ENCODE measurements around the gene UFC1.
"Not testable (repeated sequence)": the region's sequence is repeated elsewhere in the genome, so short reads cannot be mapped to it uniquely, and the experiment has no call there.

UFC1 gene

DNA sequence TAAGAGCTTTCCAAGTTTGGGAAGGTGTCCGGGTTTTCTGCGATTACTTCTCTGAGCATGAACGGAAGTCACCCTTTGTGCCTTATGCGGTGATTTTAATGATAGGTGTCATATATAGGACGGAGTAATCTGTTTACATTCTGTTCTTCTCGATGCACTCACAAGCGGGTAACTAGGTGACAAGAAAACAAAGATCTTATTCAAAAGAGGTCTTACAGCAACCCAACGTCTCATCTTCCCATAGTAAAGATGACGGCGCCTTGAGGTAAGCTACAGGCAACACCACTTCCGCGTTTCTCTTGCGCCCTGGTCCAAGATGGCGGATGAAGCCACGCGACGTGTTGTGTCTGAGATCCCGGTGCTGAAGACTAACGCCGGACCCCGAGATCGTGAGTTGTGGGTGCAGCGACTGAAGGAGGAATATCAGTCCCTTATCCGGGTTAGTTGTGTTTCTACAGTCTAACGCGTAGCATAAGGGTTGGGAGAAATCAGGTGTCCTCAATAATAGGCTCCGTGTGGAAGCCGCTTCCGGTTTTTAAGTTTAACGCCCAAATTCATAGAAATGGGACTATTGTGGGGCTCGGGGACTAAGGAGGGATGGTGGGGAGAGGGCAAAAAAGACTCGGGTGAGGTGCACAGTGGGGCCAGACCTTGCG is at the start of gene UFC1:
Gene UFC1, plus strand, starts transcription at position 297 of the 656 bp plus-strand sequence. Its CDS starts 20 bp downstream, at position 317.
- DNase-seq: peak; percentile 89

DNA sequence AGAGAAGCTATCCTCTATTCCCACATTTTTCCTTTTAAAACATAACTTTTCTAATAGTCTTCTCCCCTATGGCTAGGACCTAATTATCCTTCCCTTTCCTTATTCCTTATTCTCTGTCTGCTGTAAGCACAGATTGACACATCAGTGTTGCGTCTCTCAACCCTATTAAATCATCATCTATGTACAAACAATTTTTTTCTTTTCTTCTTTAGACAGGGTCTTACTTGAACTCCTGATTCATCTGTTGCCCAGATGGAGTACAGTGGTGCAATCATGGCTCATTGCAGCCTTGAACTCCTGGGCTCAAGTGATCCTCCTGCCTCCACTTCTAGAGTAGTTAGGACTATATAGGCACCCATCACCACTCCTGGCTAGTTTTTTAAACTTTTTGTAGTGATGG is 47.3 kb upstream of the UFC1 start:
- no peak for DNase-seq

DNA sequence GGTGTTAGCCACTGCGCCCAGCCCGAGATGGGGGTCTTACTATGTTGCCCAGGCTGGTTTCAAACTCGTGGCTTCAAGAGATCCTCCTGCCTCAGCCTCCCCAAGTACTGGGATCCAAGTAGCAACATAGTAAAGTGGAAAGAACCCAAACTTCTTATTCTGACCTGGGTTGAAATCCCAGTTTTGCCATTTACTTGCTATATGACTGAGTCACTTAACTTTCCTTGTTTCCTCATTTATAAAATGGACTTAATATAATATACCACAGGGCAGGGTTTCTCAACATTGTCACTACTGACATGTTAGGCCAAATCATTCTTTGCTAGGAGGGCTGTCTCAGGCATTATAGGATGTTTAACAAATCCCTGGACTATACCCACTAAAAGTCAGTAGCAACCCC is 42.7 kb upstream of the UFC1 start:
- DNase-seq: no peak

DNA sequence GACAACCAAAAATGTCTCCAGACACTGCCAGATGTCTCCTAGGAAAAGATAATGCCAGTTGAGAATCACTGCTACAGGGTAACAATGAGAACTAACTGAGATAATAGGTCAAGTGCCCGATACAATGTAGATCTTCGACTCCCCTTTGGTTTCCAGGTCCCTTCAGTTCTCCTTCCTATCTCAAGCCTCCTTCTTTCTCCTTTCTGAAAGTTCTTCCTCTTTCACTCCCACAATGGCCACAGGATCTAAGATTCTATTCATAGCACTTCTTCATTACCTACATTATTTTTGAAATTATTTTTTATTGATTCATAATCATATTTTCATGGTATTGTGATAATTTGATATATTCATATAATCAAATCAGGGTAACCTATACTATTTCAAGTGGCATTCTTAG is 42.3 kb upstream of the UFC1 start:
- no peak for DNase-seq

DNA sequence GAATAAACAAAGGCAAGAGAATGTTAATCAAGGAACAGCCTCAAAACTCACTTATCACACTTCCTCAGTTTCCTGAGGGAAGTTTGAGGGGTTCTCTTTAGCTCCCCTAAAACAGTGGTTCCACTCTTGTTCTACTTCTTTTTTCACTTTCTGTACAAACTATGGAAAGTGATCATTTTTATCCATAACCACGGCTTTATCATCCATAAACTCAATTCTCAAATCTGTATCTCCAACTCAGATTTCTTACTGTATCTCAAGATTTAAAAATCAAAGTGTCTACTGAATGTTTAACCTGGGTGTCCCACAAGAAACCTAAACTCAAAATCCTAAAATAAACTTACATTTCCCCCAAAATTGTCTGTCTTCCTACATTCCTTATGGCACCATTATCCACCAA is 39.9 kb upstream of the UFC1 start:
- DNase-seq: no peak

DNA sequence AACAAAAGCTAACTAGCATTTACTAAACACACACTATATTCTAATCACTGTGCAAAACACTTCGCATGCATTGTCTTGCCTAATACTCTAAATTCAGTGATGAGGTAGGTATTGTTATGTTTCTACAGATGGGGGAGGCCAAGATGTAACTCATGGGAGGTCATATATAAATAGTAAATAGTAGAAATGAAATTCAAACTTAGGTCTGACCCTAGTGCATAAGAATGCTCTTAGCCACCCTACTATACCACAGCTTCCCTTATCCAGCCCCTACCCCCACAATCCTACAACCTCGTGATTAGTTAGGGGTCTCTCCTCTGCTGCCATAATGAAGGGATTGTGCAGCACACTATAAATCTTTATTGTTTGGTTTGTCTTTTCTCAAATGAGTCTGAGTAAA is 39.2 kb upstream of the UFC1 start:
- no peak for DNase-seq

DNA sequence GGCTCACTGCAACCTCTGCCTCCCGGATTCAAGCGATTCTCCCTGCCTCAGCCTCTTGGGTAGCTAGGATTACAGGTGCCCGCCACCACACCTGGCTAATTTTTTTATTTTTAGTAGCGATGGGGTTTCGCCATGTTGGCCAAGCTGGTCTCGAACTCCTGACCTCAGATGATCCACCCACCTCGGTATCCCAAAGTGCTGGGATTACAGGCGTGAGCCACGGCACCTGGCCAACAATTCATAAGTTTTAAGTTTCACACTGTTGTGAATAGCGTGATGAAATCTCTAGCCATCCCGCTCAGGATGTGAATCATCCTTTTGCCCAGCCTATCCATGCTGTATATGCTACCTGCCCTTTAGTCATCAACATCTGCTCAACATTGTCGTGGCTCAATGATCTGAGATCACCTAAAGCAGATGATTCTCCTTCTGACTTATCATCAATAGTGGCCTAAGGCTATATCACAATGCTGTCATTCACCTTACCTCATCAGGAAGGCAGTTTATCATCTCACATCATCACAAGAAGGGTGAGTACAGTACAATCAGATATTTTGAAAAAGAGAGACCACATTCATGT is 38.6 kb upstream of the UFC1 start:
- no peak for DNase-seq

DNA sequence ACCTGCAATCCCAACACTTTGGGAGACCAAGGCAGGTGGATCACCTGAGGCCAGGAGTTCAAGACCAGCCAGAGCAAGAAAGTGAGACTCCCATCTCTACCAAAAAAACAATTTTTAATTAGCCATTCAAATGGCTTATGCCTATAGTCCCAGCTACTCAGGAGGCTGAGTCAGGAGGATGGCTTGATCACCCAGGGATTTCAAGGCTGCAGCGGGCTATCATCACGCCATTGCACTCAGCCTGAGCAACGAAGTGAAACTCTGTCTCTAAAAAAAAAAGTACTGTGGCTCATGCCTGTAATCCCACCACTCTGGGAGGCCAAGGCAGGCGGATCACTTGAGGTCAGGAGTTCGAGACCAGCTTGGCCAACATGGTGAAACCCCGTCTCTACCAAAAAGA is 37.8 kb upstream of the UFC1 start:
- not testable (repeated sequence) for DNase-seq

DNA sequence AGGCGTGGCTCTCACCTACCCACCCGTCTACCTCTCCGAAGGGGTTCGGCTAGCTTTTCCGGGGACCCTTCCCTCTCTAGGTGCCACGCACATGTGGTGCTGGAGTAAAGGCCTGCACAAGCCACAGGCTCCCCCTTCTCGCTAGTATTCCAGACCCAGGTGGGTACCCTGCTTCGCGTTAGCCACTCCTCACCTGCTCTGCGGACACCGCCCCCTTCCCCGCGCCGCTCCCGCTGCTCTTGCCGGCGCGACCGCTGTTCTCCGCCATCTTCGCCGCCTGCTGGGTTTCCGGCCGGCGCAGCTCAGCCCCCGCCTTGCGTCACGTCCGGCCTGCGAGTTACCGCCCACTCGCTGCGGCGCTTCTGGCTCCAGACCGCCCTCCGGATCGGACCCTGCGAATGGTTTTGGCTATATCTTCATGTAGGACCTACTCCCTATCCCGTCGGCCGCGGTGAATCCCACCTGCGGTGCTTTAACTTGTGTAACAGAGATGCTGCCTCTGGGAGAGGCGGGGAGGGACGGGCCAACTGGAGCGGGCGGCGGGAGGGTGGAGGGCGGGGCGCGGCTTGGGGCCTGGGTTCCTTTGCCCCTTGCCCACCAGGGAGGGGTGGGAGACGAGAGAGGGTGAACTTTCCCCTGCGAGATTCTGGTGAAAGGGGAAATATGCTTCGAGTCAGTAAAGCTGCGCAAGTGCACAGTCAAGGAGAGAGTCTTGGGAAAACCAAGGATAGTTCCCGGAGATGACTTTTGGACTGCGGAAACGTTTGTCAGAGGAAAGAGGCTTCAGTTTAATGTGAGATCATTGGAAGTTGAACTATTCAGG is 35.8 kb upstream of the UFC1 start, which contains the start of the genes NIT1 and PFDN2:
Gene NIT1, plus strand, starts transcription at position 347 of the 823 bp plus-strand sequence. Its CDS starts 72 bp downstream, at position 419.
Gene PFDN2, minus strand, starts transcription at position 279 of the 823 bp plus-strand sequence. Its CDS starts 11 bp downstream, at position 268.
- peak; percentile 92 for DNase-seq

DNA sequence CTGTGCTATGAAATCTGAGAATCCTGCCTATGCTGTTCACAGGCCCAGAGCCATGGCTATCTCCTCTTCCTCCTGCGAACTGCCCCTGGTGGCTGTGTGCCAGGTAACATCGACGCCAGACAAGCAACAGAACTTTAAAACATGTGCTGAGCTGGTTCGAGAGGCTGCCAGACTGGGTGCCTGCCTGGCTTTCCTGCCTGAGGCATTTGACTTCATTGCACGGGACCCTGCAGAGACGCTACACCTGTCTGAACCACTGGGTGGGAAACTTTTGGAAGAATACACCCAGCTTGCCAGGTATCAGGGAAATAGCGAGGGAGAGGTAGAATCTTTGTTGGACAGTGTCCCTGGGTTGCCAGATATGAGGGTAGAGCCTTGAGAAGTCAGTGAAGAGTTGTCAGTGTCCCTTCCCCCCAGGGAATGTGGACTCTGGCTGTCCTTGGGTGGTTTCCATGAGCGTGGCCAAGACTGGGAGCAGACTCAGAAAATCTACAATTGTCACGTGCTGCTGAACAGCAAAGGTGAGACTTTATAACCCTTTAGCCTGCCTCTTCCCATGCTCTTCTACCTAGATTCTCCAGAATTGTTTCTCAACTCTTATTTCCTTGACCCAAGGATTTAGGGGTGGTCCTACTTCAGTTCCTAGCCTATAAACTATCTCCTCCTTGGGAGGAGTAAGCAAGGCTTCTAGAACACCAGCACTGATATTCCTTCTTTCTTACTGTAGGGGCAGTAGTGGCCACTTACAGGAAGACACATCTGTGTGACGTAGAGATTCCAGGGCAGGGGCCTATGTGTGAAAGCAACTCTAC is 34.5 kb upstream of the UFC1 start:
- DNase-seq: no peak

DNA sequence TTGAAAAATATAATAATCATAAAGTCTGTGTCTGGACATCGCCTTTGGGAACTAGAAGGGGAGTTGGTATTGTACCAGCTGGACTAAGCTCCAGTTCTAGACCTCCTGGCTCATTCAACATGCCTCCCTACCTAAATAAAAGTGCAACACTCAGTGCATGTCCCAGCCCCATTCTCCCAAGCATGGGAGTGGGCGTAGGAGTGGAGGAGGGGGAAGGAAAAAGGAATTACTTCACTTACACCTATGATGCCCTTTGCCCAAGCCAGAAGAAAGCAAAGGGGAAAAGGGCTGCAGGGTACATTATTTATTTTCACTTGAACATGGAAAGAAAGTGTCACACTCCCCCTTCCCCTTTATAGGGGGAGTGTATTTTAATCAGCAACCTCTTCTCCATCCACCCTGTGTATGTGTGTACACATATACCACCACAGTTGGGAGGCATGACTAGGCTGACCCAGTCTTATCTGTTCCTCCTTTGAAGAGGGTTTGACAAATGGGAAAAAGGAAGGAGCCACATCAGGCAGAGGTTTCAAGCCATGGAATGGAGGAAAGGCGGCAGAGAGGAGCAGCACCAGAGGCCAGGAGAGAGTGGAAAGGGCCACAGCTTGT is 32.6 kb upstream of the UFC1 start:
- DNase-seq: no peak

DNA sequence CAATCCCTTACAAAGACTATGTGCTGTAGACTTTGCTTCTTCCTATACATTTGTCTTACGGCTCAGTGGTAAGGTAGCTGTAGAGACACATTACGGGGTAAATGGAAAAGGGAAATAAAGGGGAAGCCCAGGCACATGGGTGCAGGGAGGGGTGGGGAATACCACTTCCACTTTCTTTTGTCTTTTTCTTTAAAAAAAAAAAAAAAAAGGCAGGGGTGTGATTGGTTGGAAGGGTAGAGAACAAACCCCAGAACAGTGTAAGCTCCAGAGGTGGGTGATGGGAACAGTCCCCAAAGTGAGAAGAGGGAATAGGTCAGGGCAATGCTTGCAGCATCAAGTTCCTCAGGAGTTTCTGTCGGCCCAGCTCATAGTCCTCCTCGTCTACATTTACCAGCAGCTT is 31.9 kb upstream of the UFC1 start:
- no peak for DNase-seq

DNA sequence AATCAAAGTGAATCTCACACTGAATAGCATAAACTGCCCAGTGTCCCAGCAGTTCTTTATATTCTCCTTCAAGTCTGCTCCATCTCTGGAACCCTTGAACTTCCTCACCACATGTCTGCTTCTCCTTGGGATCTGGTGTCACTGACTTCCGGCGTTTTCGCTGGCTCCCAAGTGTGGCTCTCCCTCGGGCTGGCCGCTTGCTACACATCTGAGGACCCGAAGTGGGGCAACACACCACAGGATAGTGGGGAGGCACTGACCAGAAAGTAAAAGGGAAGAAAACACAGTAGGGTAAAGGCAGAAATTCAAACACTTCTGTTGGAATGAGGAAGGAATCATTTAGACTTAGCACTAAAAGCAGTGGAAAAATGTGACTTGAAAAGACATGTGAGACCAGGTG is 30.8 kb upstream of the UFC1 start:
- no peak for DNase-seq

DNA sequence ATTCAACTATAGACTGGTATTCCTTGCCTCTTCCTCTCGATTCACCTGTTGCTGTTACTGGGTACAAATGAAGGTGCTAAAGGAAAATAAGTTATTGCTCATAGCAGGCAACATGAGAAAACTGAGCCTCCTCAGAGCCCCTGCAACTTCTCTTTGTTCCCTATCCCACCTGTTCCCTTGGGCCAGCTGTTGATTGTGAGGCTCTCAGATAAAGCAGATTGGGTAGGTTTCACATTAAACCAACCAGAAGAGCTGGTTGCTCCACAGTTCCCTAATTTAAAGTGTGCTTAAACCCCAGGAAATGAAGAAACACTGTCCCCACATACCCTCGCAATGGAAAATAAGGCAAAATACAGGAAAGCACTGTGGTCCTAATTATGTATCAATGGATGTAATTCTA is 26.1 kb upstream of the UFC1 start:
- no peak for DNase-seq

DNA sequence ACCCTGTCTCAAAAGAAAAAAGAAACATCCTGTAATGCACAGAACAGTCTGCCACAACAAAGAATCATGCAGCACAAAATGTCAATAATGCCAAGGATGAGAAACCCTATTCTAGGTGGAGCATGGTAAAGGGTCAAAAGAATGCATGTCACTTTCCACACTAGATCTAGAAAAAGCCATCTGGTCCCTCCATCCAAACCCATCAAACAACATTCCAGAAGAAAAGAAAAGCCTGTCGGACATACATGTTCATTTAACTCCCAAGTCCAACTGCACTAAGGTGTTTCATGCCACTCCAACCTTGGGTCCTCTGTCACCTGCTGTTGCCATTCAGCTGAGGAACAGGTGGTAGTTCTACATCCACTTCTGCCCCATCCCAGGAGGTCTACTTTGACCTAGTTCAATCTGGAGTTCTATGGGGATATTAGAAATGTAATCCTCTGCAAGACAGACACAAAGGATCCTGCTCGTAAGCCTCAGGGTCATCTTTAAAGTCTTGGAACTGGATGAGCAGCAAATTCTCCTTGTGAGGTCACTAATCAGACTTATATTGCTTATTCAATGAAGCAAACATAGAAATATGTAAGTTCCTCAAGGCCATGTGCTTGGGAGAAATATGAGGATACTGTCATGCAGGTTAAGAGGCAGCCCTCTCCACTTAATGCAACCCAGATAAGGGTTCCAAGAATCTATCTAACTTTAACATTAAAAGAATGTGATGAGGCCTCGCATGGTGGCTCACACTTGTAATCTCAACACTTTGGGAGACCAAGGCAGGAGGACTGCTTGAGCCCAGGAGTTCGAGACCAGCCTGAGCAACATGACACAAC is 25.0 kb upstream of the UFC1 start:
- DNase-seq: no peak

DNA sequence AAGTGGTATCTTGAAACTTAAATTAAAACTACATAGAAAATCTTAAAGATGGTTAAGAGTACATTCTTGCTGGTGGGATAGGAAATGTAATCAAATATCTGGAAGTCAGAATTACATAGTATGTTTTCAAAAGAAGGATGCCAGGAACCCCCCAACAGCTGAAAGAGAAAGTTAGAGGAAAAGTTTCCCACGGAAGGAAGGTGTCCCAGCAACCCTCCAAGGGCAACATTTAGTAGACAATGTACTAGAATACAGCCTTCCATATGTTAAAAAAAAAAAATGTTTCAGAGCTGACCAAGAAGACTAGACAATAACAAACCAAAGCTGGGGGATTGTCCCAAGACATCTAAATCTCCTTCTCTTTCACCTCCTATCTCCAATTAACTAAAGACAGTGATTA is 23.5 kb upstream of the UFC1 start:
- DNase-seq: no peak

DNA sequence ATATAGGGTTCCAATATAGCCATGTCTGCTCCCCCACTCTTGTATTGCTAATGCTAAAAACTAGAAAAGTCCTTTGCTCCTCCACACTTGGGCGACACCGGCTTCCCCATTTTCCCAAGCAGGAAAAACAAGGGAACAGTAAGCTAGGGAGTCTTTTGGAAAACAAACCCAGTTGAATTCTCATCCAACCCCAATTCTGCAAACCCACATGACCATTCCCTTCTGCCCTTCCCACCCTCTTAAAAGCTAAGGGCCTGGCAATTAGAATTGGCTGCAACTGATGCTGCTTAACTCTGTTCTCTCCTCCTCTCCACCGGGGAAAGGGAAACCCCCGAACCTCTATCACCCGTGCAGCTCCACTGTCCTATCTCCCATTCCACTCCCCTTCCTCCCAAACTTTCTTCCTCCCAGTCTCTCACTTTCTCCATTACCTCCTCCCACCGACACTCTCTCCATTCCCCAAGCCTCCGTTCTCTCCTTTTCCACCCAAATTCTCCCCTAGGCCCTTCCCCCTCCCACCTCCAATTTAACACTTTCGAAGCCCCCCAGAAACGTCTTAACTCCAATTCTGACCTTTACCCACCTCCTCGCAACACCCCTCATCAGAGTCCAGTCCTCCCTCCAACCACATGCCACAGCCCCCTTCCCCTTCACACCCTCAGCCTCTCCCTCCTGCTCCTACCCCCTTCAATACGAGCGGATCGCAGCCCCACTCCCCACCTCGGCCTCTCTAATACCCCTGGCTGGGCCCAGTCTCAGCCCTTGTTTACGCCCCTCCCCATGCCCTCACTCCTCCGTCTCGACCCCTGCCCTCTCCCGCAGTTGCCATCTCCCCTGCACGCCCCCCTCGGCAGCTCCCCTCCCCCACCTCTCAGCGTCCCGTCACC is 22.0 kb upstream of the UFC1 start:
- DNase-seq: no peak

DNA sequence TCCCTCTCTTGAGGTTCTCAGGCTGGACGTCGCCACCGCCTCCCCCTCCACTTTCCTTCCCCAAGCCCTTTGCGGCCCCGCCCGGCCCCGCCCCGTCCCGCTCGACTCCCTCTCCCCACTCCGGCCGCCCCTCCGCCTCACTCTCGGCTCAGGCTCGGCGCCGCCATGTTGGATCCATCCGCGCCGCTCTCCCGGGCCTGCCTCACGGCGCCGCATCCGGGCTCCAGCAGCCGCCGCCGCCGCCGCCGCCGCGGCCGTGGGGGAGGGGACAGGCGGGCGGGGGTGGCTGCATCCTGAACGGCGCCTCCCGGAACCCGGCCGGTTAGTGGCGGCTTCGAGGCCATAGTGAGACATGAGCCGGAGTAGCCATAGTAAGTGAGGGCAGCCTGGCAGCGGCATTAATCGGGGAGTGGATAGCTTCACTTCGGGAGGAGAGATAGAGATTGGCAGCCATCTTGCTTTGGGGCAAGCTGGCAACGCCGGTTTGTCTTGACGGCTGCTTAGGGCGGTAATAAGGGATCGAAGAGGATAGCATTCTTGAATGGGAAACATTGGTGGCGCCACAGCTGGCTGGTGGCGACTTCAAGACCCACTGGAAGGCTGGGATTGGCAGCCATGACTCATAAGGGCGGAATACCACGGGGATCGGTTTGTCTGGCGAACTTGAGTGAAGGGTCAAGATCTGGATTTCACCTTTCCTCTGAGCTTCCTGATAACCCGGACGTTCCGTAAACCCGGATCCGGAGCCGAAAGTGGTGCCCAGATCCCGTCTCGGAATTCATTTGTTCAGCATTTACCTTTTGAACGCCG is 21.2 kb upstream of the UFC1 start, which contains the start of gene DEDD:
Gene DEDD, minus strand, starts transcription at position 258 of the 810 bp plus-strand sequence. CDS start 8,205 bp downstream, outside the sequence.
- DNase-seq: peak; percentile 97

DNA sequence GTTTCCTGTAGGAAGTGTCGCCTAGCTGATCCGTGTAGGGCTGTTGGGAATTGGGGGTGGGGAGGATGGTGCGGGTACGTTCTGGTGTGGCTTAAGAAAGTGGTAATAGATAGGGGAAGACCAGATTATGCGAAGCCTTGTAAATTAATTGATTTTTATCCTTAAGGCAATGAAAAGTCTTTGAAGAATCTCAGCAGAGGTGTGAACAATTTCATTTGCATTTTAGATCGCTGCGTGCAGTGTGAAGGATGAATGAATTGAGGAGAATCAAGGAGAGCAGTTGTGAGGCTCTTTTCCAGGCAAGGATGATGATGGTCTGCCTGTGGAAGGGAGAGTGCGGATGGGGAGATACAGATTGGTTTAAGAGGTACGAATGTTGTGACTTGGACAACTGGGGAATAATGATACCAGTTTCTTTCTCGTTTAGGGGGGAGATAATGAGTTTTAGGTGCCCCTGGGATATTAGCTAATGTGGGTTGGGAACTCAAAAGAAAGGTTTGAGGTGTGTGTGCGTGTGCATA is 20.5 kb upstream of the UFC1 start:
- DNase-seq: no peak
